RWPE2 (cell line): ENCODE results near the gene SNED1.

ENCODE experiments used
- ATAC-seq: fragments of 200-7000 bp; cut with Tn5 transposase; 3 replicates; pipeline ENCODE4 v1.9.1; 2021; ENCODE audit warnings: low read depth
- DNase-seq: peaks from one replicate; pipeline ENCODE4 v3.0.0-alpha.2; 2020; ENCODE audit warnings: low spot score
- H3K27ac ChIP-seq: fragments of 450-650 bp; 2 replicates; pipeline ENCODE4 v1.5.1; 2017; ENCODE audit warnings: mild to moderate bottlenecking; ENCODE audit not compliant: poor library complexity, severe bottlenecking
- H3K27me3 ChIP-seq: fragments of 250-450 bp; sonication (Bioruptor Pico); 2 replicates; pipeline ENCODE4 v1.5.1; 2021; ENCODE audit warnings: mild to moderate bottlenecking, moderate library complexity; ENCODE audit not compliant: insufficient read depth, poor library complexity, severe bottlenecking
- H3K36me3 ChIP-seq: fragments of 250-450 bp; sonication (Bioruptor Pico); 2 replicates; pipeline ENCODE4 v1.5.1; 2020; ENCODE audit warnings: low read depth, mild to moderate bottlenecking, moderate library complexity
- H3K4me1 ChIP-seq: fragments of 250-450 bp; sonication (Bioruptor Pico); 2 replicates; pipeline ENCODE4 v1.5.1; 2021; ENCODE audit warnings: mild to moderate bottlenecking, moderate library complexity; ENCODE audit not compliant: insufficient read depth, poor library complexity, severe bottlenecking
- H3K4me3 ChIP-seq: fragments of 250-450 bp; sonication (Bioruptor Pico); 2 replicates; pipeline ENCODE4 v1.5.1; 2021; ENCODE audit warnings: mild to moderate bottlenecking, moderate library complexity; ENCODE audit not compliant: severe bottlenecking
- H3K9me3 ChIP-seq: fragments of 250-450 bp; sonication (Bioruptor Pico); 2 replicates; pipeline ENCODE4 v1.5.1; 2021; ENCODE audit warnings: mild to moderate bottlenecking, moderate library complexity; ENCODE audit not compliant: severe bottlenecking
- TF ChIP-seq, protein P1 (sequence below): fragments of 450-650 bp; IDR thresholded peaks from one replicate; pipeline ENCODE4 v1.5.1; 2017; ENCODE audit warnings: mild to moderate bottlenecking, moderate library complexity; ENCODE audit not compliant: poor library complexity, severe bottlenecking

The SNED1 gene

DNA sequence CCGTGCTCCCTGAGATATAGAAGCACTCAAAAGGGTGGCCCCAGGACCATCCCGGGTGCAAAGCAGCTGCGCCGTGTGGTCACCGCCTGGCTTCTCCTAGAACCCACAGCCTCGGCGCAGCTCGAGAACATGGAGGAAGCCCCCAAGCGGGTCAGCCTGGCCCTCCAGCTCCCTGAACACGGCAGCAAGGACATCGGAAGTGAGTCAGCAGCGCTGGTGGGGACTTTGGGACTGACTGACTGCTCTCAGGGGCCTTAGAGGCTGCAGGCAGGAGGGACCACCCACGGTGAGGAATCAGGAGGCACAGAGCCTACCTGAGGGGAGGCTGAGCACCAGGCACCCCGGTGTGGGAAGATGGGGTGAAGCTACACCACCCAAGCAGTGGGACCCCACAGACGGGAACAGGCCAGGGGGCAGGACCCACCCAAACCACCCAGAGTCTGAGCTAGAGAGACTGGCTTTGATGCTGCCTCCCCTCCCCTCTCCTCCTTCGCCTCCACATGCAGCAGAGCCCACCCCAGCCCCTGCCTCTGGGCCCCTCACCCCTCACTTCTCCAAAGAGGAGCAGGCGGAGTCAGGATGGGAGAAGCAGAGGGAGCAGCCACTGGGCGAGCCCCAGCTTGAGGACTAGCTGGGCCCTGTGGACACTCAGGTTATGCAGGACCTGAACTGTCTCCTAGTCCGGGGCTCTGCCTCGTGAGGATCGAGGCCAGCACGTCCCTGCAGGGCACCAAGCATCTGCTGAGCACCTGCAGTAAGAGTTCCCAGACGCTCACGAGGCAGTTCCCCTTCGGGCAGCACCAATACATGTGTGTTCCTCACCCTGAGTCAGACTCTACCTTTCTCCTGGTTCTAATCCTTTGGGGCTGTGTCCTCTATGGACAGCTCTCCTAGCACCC is 75.0 kb downstream of the SNED1 start:
- Histone ChIP-seq H3K4me3 (no peak overlapping the region), H3K27ac (no peak overlapping the region), H3K27me3 (no peaks in the 10 kb centered on the region), H3K9me3 (no peaks in the 10 kb centered on the region), H3K36me3 (no peaks in the 10 kb centered on the region), H3K4me1 (no peaks in the 10 kb centered on the region)
- ATAC-seq = no peak
- TF ChIP-seq, protein P1, sequence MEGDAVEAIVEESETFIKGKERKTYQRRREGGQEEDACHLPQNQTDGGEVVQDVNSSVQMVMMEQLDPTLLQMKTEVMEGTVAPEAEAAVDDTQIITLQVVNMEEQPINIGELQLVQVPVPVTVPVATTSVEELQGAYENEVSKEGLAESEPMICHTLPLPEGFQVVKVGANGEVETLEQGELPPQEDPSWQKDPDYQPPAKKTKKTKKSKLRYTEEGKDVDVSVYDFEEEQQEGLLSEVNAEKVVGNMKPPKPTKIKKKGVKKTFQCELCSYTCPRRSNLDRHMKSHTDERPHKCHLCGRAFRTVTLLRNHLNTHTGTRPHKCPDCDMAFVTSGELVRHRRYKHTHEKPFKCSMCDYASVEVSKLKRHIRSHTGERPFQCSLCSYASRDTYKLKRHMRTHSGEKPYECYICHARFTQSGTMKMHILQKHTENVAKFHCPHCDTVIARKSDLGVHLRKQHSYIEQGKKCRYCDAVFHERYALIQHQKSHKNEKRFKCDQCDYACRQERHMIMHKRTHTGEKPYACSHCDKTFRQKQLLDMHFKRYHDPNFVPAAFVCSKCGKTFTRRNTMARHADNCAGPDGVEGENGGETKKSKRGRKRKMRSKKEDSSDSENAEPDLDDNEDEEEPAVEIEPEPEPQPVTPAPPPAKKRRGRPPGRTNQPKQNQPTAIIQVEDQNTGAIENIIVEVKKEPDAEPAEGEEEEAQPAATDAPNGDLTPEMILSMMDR = no peak
- DNase-seq = no peak

DNA sequence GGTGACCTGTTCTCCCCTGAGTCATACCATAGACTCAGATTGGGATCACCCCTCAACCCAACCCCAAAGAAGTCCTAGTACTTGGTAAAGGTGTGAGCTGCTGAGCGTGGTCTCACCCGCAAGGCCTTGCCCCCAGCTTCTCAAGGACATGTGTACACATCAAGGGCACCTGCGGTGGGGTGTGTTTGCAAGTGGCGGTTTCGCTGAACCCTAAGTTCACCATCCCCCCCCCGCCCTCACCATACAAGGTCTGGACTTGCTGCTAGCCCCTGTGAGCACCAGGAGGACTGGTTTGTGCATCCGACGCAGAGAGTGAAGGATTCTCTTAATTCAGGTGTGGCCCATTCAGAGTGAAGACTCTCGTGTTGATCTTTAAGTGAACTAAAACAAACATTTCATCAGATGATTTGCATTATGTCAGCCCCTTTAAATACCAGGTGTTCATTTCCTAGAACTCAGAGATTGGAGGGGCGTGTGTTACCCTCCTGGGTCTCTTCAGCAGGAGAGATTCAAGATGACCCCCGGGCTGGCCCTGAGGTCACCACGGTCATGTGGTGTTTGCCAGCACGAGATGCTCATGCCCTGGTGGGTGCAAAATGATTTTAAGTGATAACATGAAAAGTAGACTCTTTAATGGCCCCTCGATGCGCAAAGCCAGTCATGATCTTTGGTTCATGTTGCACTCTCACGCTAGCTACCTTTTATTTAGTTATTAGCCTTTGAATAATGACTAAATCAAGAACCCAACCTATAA is 75.8 kb downstream of the SNED1 start:
- no peaks in the 10 kb centered on the region for H3K27me3 ChIP-seq
- no peak overlapping the region for H3K4me3 ChIP-seq
- TF ChIP-seq, protein P1 = no peak
- H3K27ac ChIP-seq = no peak overlapping the region
- DNase-seq = no peak
- no peaks in the 10 kb centered on the region for H3K9me3 ChIP-seq
- ATAC-seq = no peak
- H3K4me1 ChIP-seq = no peaks in the 10 kb centered on the region
- H3K36me3 ChIP-seq = no peaks in the 10 kb centered on the region

DNA sequence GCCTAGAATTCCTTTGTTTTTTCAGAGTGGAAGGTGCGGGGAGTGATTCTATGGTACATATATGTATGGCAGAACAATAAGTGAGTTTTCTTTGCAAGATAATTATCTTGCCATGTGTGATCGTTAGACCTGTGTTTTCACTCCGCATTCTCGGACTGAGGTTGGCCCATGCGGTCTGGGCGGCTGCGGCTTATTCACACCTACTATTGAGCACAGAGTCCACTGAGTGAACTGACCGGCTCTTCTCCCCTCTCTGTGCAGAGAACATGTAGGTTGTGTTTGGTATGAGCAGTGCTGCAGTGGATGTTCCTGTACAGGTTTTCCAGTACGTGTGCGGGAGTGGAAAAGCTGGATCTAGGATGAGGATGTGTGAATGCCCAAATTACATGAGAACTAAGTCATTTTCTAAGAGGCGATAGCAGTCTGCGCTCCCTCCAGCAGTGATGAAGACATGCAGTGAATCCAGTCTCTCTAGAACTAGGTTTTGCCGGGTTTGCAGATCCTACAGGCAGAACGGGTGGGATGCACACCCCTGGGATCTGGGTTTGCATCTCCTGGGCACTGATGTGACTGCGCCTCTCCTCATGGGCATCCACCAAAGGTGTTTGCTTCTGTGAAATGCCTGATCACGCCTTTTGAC is 76.6 kb downstream of the SNED1 start:
- Histone ChIP-seq H3K4me3 (no peak overlapping the region), H3K9me3 (no peaks in the 10 kb centered on the region), H3K27me3 (no peaks in the 10 kb centered on the region), H3K36me3 (no peaks in the 10 kb centered on the region), H3K4me1 (no peaks in the 10 kb centered on the region), H3K27ac (no peak overlapping the region)
- ATAC-seq (no peak), DNase-seq (no peak)
- TF ChIP-seq, protein P1 = no peak

DNA sequence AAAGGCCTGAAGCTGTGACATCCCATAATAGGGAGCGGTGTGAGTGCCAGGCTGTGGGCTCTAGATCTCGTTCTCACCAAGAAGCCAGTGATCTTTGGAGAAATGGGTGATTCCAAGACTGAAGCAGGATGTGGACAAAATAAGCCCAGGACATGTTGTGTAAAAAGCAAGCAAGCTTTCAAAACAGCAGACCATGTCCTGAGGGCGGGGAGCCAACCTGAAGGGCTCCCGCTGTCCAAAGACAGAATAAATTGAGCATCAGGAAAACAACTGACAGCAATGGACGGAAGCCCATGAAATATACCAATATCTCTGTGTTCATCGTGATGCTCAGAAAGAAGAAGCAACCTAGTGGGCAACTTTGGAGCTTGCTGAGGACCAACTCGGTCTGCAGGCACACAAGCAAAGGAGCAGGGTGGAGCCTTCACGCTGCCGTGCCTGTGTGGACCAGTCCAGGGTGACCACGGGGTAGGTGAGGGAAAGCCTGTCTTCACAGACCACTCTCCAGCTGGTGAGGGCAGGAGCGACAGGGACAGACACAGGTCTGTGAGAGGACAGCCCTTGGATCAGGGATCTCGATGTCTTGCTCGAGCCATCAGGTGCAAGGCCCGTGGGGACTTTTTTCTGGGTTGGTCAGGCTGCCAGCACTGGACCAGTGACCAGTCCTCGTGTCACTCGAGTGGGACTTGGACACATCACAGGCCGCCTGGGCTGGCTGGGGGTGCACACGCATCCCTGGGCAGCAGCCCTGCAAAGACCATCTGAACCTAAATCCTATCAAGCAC is 82.2 kb downstream of the SNED1 start:
- ATAC-seq = no peak
- no peak overlapping the region for H3K27ac ChIP-seq
- TF ChIP-seq, protein P1 = no peak
- no peaks in the 10 kb centered on the region for H3K4me1 ChIP-seq
- no peak overlapping the region for H3K4me3 ChIP-seq
- no peaks in the 10 kb centered on the region for H3K27me3 ChIP-seq
- DNase-seq = no peak
- no peaks in the 10 kb centered on the region for H3K9me3 ChIP-seq
- H3K36me3 ChIP-seq = 0 out of 2 replicates have a peak, but pooled peaks cover 3% of the 10 kb centered on the region
